Measurements from ENCODE around the gene VCL.

The VCL gene

DNA sequence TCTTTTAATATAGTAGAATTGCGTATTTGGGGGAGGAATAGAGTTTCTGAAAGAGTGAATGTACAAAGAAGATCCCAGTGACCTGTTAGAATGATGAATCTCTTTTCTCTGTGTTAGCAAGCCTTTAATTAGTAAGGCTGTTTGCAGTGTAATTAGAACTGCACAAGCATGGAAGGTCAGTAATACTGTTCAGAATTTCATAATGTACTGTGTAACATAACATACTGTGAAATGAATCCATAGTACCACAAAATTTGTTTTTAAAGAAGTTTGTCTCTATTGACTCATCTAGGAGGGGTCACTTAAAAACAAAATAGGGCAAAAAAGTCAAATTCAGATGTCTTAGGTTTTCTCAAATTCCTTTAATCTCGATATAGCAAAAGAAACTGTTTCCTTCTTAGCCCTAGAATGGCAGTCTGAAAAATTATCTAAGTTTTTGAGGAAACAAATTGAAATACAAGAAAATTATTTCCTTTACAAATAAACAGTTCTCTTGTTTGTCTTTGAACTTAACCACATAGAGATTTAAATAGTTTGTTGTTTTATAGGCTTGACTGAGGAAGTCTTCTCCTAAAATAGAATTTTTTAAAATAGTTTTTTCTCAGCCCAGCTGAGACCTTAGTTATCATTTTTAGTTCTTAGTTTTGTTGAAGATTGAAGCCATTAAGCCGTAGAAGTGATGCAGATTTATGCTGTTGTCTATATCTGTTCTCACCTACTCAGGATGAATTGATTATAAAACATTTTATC, 165.6 kb downstream of the VCL start:
- TF ChIP-seq, protein P1, sequence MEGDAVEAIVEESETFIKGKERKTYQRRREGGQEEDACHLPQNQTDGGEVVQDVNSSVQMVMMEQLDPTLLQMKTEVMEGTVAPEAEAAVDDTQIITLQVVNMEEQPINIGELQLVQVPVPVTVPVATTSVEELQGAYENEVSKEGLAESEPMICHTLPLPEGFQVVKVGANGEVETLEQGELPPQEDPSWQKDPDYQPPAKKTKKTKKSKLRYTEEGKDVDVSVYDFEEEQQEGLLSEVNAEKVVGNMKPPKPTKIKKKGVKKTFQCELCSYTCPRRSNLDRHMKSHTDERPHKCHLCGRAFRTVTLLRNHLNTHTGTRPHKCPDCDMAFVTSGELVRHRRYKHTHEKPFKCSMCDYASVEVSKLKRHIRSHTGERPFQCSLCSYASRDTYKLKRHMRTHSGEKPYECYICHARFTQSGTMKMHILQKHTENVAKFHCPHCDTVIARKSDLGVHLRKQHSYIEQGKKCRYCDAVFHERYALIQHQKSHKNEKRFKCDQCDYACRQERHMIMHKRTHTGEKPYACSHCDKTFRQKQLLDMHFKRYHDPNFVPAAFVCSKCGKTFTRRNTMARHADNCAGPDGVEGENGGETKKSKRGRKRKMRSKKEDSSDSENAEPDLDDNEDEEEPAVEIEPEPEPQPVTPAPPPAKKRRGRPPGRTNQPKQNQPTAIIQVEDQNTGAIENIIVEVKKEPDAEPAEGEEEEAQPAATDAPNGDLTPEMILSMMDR (IDR thresholded peaks at IDR 0.05; ENCODE audit: low read depth, low read length, missing control alignments), result no peak

DNA sequence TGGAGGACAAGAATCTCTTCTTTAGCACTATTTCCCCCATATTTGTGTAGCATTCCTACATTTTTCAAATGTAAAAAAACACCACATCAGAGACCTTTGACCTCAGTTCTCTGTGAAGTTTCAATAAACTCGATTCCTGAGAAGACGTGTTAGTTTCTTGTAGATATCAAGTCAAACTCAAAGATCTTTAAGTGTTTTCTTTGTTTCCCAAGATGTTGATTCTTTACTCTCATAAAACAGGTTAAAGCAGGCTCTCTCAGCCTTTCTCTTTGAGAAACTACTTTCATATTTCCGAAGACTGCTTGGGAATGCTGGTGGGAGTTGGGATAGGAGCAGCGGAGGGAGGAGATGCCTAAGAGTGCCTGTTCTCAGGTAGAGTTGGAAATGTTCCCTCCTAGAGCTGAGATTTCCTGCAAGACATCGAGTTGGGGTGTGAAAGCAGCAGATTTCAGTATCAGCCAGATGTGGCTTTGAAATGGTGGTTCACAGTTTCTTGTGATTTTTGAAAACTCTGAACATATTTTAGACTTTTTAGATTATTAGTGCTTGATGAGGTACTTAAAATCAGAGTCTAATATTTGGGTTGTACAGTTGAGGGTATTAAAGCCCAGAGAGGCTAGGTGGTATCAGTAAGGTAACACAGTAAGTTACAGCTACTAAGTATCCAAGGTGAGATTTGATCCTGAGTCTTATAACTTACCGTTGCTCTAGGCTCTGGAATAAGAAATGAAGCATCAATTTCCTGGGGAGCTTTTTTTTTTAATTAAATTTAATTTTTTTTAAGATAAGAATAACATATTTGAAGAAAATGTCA, 167.0 kb downstream of the VCL start:
- TF ChIP-seq, protein P1 (IDR thresholded peaks at IDR 0.05; ENCODE audit: low read depth, low read length, missing control alignments), result no peak
- H3K27ac ChIP-seq, result peak overlapping the region; percentile 75
- H3K4me3 ChIP-seq (ENCODE audit: low read depth, low read length), result no peak overlapping the region
- H3K36me3 ChIP-seq (replicated peaks), result no peaks in the 10 kb centered on the region
- no peak for DNase-seq
- in situ Hi-C loops (cut with HindIII; ENCODE audit: low pct_ligation_motif_present, low sequenced_read_pairs), result no loop called here
- H3K27me3 ChIP-seq (replicated peaks), result no peaks in the 10 kb centered on the region

More for the DNA sequence above, 165.6 kb downstream of the VCL start:
- Histone ChIP-seq H3K4me3 (ENCODE audit: low read depth, low read length) (no peak overlapping the region), H3K36me3 (replicated peaks) (no peaks in the 10 kb centered on the region), H3K27ac (peak overlapping the region; percentile 25), H3K27me3 (replicated peaks) (no peaks in the 10 kb centered on the region)
- no peak for DNase-seq
- in situ Hi-C loops (cut with HindIII; ENCODE audit: low pct_ligation_motif_present, low sequenced_read_pairs), result no loop called here

DNA sequence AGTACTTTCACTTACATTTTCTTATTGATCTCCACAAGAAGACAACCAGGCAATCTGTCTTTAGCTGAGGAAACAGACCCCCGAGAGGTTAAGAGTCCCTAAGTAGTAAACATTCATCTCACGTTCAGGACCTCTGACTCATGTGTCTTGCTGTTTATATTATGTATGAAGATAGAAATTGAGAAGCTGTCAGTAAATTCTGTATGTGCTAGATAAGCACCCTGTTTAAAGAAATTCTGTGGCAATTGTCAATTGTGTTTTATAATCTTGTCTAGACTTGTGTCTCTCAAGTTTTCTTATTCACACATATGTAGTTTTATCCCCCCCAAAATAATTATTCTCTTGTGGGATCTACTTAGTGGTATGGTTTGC, 167.6 kb downstream of the VCL start:
- TF ChIP-seq, protein P1 (IDR thresholded peaks at IDR 0.05; ENCODE audit: low read depth, low read length, missing control alignments), result no peak
- DNase-seq, result peak; percentile 14
- H3K27ac ChIP-seq, result peak overlapping the region; percentile 75
- no peak overlapping the region for H3K4me3 ChIP-seq (ENCODE audit: low read depth, low read length)
- no peaks in the 10 kb centered on the region for H3K36me3 ChIP-seq (replicated peaks)
- H3K27me3 ChIP-seq (replicated peaks), result no peaks in the 10 kb centered on the region
- in situ Hi-C loops (cut with HindIII; ENCODE audit: low pct_ligation_motif_present, low sequenced_read_pairs), result no loop called here

DNA sequence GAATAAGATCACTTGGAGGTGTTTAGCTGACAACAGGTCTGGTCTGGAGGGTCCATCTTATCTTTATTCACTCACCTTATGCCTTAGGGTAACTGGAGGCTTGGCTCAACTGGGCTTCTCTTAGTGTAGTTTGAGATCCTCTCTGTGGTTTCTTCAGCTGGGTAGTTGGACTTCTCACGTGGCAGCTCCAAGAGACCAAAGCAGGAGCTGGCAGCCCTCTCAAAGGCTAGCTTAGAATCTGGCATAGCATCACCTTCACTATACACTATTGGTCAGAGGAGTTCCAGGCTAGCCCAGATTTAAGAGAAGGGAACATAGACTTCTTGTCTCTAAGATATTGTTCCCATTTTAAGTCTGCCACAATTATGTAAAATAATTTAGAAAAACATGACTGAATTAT, 169.5 kb downstream of the VCL start:
- Histone ChIP-seq H3K27ac (no peak overlapping the region), H3K27me3 (replicated peaks) (no peaks in the 10 kb centered on the region), H3K4me3 (ENCODE audit: low read depth, low read length) (no peak overlapping the region), H3K36me3 (replicated peaks) (no peaks in the 10 kb centered on the region)
- in situ Hi-C loops (cut with HindIII; ENCODE audit: low pct_ligation_motif_present, low sequenced_read_pairs), result no loop called here
- TF ChIP-seq, protein P1 (IDR thresholded peaks at IDR 0.05; ENCODE audit: low read depth, low read length, missing control alignments), result no peak
- DNase-seq, result no peak
